Caco-2 (cell line): ENCODE results near the gene LGR6. TPM values are rescaled to one million over a fixed set of nuclear protein-coding genes. Genes with fewer than 3 reads are reported as not detected.

Source experiments
- BruUV-seq: library from RNA; stranded (reverse); fragments of 400-500 nt; replicated peaks from 2 replicates; lab custom pipeline; 2021; lab: Mats Ljungman, UMichigan
- CTCF ChIA-PET: fragments of 300-600 bp; sonication (Branson Sonifier 250); formaldehyde crosslinking; loops from one replicate; lab custom pipeline; 2022; ENCODE audit warnings: antibody characterized with exemption; lab: Charles Lee
- POLR2A ChIA-PET: fragments of 300-600 bp; sonication (Branson Sonifier 250); formaldehyde crosslinking; loops from one replicate; lab custom pipeline; 2022; ENCODE audit warnings: antibody characterized with exemption; lab: Charles Lee
- DNase-seq, 2 experiments: peaks; one replicate each; pipeline versions ENCODE4 v3.0.0 to v3.0.0-alpha.2; 2020 to 2022
- H3K27me3 ChIP-seq: replicated peaks from 2 replicates; pipeline ENCODE4 v1.6.0; 2011; ENCODE audit warnings: low read length; ENCODE audit not compliant: control insufficient read depth, insufficient read depth
- H3K36me3 ChIP-seq: 2 replicates; pipeline ENCODE4 v1.5.1; 2011; ENCODE audit warnings: low read length; ENCODE audit not compliant: control insufficient read depth, insufficient read depth
- H3K4me1 ChIP-seq: fragments of 250-450 bp; sonication (Bioruptor Pico); 2 replicates; pipeline ENCODE4 v1.5.1; 2020; ENCODE audit warnings: mild to moderate bottlenecking
- H3K4me3 ChIP-seq: 2 replicates; pipeline ENCODE4 v1.5.1; 2011; ENCODE audit warnings: low read depth, mild to moderate bottlenecking, control low read depth, low read length
- H3K9me3 ChIP-seq: fragments of 250-450 bp; sonication (Bioruptor Pico); 2 replicates; pipeline ENCODE4 v1.5.1; 2020; ENCODE audit warnings: mild to moderate bottlenecking, moderate library complexity
- H3K27ac Mint-ChIP-seq: one replicate; pipeline ENCODE4 v1.8.0; 2022; ENCODE audit warnings: mixed read lengths; ENCODE audit not compliant: unreplicated experiment
- H3K27me3 Mint-ChIP-seq: one replicate; pipeline ENCODE4 v1.8.0; 2022; ENCODE audit warnings: mixed read lengths; ENCODE audit not compliant: insufficient read depth, unreplicated experiment
- H3K36me3 Mint-ChIP-seq: one replicate; pipeline ENCODE4 v1.8.0; 2022; ENCODE audit warnings: mild to moderate bottlenecking, mixed read lengths; ENCODE audit not compliant: insufficient read depth, unreplicated experiment
- H3K4me1 Mint-ChIP-seq: one replicate; pipeline ENCODE4 v1.8.0; 2022; ENCODE audit warnings: low read depth, mixed read lengths; ENCODE audit not compliant: unreplicated experiment
- H3K4me3 Mint-ChIP-seq: one replicate; pipeline ENCODE4 v1.8.0; 2022; ENCODE audit warnings: mild to moderate bottlenecking, moderate library complexity, mixed read lengths; ENCODE audit not compliant: unreplicated experiment
- H3K9me3 Mint-ChIP-seq: one replicate; pipeline ENCODE4 v1.8.0; 2022; ENCODE audit warnings: mixed read lengths; ENCODE audit not compliant: unreplicated experiment
- intact Hi-C: fragments of 100-400 bp; cut with micrococcal nuclease; formaldehyde crosslinking; loops from one replicate; pipeline ENCODE4 v1.10.0; 2022; ENCODE audit not compliant: unreplicated experiment
- total RNA-seq: library from RNA; stranded (reverse); gene quantifications from 2 replicates; pipeline ENCODE4 v1.2.3, GENCODE V29; 2022
- TF ChIP-seq, protein P1 (sequence below), 2 experiments: fragments of 200-600 bp in 1 of 2; IDR thresholded peaks; 1 replicate in 1 of 2; 2 replicates in 1 of 2; pipeline versions ENCODE4 v1.5.1 to v1.8.0; 2011 to 2022; ENCODE audit warnings: antibody characterized with exemption in 1 of 2, control low read depth in 1 of 2, inconsistent platforms in 1 of 2, low read depth in 1 of 2, low read length in 1 of 2, mild to moderate bottlenecking in 1 of 2, moderate library complexity in 1 of 2; ENCODE audit not compliant: insufficient read depth in 1 of 2, severe bottlenecking in 1 of 2, unreplicated experiment in 1 of 2

The LGR6 gene
- total RNA-seq, 1 experiment from 2014 or later: 0.36 TPM

DNA sequence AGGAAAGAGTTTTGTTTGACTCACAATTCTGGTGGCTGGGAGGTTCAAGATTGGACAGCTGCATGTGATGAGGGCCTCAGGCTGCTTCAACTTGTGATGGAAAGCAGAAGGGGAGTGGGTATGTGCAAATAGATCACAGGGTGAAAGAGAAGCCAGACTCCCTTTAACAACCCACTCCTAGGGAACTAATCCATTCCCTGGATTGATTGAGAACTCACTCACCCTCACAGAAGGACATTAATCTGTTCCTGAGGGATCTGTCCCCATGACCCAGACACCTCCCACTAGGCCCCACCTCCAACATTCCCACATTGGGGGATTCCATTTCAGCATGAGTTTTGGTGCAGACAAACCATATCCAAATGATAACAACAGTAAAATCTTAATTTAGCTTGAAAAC is 122.6 kb downstream of the LGR6 start:
- no TSS peak for BruUV-seq
- Histone ChIP-seq H3K4me3 (no peak overlapping the region), H3K27me3 (no peaks in the 10 kb centered on the region), H3K4me1 (no peaks in the 10 kb centered on the region), H3K36me3 (no peaks in the 10 kb centered on the region), H3K9me3 (no peaks in the 10 kb centered on the region)
- no peaks in the 10 kb centered on the region for H3K36me3 Mint-ChIP-seq
- no peak overlapping the region for H3K4me3 Mint-ChIP-seq
- intact Hi-C loops: no loop called here
- no peak for DNase-seq
- ChIA-PET CTCF (interaction anchor here (3.2 to 3.9 kb wide), 2 partner anchors 123 to 127 kb away, joined by 16 to 23 read pairs; partner anchors contain the start of gene LGR6), POLR2A (interaction anchor here (0.5 kb wide), 1 partner anchor 127 kb away, joined by 3 read pairs; no protein-coding TSS in a partner anchor)
- H3K27ac Mint-ChIP-seq: no peak overlapping the region
- H3K9me3 Mint-ChIP-seq: no peaks in the 10 kb centered on the region
- no peaks in the 10 kb centered on the region for H3K4me1 Mint-ChIP-seq
- TF ChIP-seq, protein P1, sequence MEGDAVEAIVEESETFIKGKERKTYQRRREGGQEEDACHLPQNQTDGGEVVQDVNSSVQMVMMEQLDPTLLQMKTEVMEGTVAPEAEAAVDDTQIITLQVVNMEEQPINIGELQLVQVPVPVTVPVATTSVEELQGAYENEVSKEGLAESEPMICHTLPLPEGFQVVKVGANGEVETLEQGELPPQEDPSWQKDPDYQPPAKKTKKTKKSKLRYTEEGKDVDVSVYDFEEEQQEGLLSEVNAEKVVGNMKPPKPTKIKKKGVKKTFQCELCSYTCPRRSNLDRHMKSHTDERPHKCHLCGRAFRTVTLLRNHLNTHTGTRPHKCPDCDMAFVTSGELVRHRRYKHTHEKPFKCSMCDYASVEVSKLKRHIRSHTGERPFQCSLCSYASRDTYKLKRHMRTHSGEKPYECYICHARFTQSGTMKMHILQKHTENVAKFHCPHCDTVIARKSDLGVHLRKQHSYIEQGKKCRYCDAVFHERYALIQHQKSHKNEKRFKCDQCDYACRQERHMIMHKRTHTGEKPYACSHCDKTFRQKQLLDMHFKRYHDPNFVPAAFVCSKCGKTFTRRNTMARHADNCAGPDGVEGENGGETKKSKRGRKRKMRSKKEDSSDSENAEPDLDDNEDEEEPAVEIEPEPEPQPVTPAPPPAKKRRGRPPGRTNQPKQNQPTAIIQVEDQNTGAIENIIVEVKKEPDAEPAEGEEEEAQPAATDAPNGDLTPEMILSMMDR (IDR thresholded peaks at IDR 0.05; ENCODE audit: insufficient read depth in 1 of 2, low read depth in 1 of 2, low read length in 1 of 2, severe bottlenecking in 1 of 2, unreplicated experiment in 1 of 2): no peak
- H3K27me3 Mint-ChIP-seq: peaks cover 9% of the 10 kb centered on the region

DNA sequence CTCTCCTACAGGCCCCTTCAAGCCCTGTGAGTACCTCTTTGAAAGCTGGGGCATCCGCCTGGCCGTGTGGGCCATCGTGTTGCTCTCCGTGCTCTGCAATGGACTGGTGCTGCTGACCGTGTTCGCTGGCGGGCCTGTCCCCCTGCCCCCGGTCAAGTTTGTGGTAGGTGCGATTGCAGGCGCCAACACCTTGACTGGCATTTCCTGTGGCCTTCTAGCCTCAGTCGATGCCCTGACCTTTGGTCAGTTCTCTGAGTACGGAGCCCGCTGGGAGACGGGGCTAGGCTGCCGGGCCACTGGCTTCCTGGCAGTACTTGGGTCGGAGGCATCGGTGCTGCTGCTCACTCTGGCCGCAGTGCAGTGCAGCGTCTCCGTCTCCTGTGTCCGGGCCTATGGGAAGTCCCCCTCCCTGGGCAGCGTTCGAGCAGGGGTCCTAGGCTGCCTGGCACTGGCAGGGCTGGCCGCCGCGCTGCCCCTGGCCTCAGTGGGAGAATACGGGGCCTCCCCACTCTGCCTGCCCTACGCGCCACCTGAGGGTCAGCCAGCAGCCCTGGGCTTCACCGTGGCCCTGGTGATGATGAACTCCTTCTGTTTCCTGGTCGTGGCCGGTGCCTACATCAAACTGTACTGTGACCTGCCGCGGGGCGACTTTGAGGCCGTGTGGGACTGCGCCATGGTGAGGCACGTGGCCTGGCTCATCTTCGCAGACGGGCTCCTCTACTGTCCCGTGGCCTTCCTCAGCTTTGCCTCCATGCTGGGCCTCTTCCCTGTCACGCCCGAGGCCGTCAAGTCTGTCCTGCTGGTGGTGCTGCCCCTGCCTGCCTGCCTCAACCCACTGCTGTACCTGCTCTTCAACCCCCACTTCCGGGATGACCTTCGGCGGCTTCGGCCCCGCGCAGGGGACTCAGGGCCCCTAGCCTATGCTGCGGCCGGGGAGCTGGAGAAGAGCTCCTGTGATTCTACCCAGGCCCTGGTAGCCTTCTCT is 124.6 kb downstream of the LGR6 start:
- Mint-ChIP-seq H3K4me1 (no peaks in the 10 kb centered on the region), H3K9me3 (no peaks in the 10 kb centered on the region), H3K36me3 (no peaks in the 10 kb centered on the region), H3K4me3 (no peak overlapping the region), H3K27me3 (peaks cover 6% of the 10 kb centered on the region), H3K27ac (no peak overlapping the region)
- ChIA-PET CTCF (interaction anchor here (1.0 kb wide), 1 partner anchor 129 kb away, joined by 3 read pairs; no protein-coding TSS in a partner anchor), POLR2A (no interaction called here)
- Histone ChIP-seq H3K36me3 (no peaks in the 10 kb centered on the region), H3K4me3 (no peak overlapping the region), H3K27me3 (no peaks in the 10 kb centered on the region), H3K9me3 (no peaks in the 10 kb centered on the region), H3K4me1 (no peaks in the 10 kb centered on the region)
- no peak for DNase-seq
- BruUV-seq: no TSS peak
- TF ChIP-seq, protein P1 (IDR thresholded peaks at IDR 0.05; ENCODE audit: insufficient read depth in 1 of 2, low read depth in 1 of 2, low read length in 1 of 2, severe bottlenecking in 1 of 2, unreplicated experiment in 1 of 2): no peak
- intact Hi-C loops: no loop called here

DNA sequence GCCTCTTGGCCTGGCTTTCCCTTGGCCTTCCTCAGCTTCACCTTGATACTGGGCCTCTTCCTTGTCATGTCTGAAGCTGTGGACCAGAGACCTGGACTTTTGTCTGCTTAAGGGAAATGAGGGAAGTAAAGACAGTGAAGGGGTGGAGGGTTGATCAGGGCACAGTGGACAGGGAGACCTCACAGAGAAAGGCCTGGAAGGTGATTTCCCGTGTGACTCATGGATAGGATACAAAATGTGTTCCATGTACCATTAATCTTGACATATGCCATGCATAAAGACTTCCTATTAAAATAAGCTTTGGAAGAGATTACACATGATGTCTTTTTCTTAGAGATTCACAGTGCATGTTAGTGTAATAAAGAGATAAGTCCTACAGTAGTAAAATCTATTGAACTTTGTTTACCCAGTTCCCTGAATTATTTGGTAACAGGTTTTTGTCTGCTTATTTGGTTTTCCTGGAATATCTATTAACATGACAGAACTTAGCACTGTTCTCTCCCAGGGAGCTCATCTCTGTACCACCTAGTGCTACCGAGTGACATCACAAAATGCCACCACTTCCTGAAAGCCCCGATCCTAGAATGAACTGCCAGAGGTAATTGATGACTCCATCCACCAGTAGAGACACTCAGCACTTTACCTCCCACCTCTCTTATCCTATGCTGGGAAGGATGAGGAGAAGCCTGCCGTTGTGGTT is 125.9 kb downstream of the LGR6 start:
- Histone ChIP-seq H3K4me3 (no peak overlapping the region), H3K36me3 (no peaks in the 10 kb centered on the region), H3K9me3 (no peaks in the 10 kb centered on the region), H3K27me3 (no peaks in the 10 kb centered on the region), H3K4me1 (no peaks in the 10 kb centered on the region)
- POLR2A ChIA-PET: no interaction called here
- no peak overlapping the region for H3K27ac Mint-ChIP-seq
- no peaks in the 10 kb centered on the region for H3K36me3 Mint-ChIP-seq
- H3K9me3 Mint-ChIP-seq: no peaks in the 10 kb centered on the region
- no peaks in the 10 kb centered on the region for H3K4me1 Mint-ChIP-seq
- H3K4me3 Mint-ChIP-seq: no peak overlapping the region
- intact Hi-C loops: no loop called here
- DNase-seq: no peak
- CTCF ChIA-PET: interaction anchor here (1.0 kb wide), 1 partner anchor 127 kb away, joined by 3 read pairs; no protein-coding TSS in a partner anchor
- BruUV-seq: no TSS peak
- peaks cover 3% of the 10 kb centered on the region for H3K27me3 Mint-ChIP-seq
- TF ChIP-seq, protein P1 (IDR thresholded peaks at IDR 0.05; ENCODE audit: insufficient read depth in 1 of 2, low read depth in 1 of 2, low read length in 1 of 2, severe bottlenecking in 1 of 2, unreplicated experiment in 1 of 2): no peak
